ENCODE measurements around the gene ASXL1. TPM values are rescaled to one million over a fixed set of nuclear protein-coding genes. Genes with fewer than 3 reads are reported as not detected.
"Not testable (repeated sequence)": the region's sequence is repeated elsewhere in the genome, so short reads cannot be mapped to it uniquely, and the experiment has no call there.

ASXL1 gene
- total and polyA plus RNA-seq, 3 experiments from 2014 or later: 19.8 to 133 (median 131) TPM

DNA sequence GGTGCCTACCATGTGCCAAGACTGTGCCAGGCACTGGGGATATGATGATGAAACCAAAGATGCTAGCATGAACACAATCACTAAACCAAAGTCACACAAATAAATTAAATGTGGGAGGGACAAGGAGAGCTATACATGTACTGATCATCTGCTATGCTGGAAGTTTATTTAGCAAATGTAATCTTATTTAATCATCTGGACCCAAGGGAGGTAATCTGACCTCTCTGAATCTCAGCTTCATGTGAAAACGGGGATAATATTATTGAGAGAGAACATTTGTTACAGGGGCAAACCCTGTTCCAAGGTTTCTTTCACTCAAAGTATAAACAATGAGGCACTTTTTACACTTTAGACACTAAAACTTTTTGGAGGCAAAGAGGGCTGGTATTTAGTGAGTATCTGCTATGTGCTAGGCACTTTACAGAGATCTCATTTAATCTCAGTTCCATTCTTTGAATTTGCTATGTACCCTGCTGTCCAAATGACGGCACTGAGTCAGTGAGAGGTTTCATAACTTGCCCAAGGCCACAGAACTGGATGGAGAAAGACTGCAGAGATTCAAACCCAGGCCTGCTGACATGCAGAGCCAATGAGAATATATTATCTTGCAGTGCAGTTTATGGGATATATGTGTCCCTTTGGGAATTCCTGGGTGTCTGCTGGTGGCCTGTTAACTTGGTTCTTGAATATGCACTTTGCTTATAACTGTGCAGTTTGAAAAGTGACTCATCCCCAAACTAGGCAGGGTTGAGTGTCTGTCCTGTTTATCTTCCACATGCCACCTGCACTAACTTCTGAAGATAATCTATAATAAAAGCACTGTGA lies 3.3 kb upstream of the ASXL1 start:
- Histone ChIP-seq H3K36me3 (ENCODE audit: insufficient read depth, low read length) (no peaks in the 10 kb centered on the region), H3K9me3 (ENCODE audit: low read length) (no peaks in the 10 kb centered on the region), H3K4me1 (ENCODE audit: insufficient read depth, low read length) (peaks cover 8% of the 10 kb centered on the region), H3K27ac (ENCODE audit: low read depth, low read length) (no peak overlapping the region), H3K27me3 (ENCODE audit: insufficient read depth, low read length, poor library complexity, severe bottlenecking) (no peaks in the 10 kb centered on the region), H3K4me3 (ENCODE audit: low read length) (no peak overlapping the region)
- peaks cover 0 to 12% (median 2%) of the 10 kb centered on the region in 3 donors for H3K36me3 Mint-ChIP-seq
- peaks cover 0 to 9% of the 10 kb centered on the region in 2 donors for H3K27me3 Mint-ChIP-seq
- peak overlapping the region in 1 of 7 donors; percentile 49 for H3K4me3 Mint-ChIP-seq
- H3K27ac Mint-ChIP-seq: peak overlapping the region in 3 of 8 donors; percentile 29 to 73 (median 42)
- H3K9me3 Mint-ChIP-seq: no peaks in the 10 kb centered on the region
- no peak for DNase-seq
- H3K4me1 Mint-ChIP-seq: peaks cover 12 to 20% (median 20%) of the 10 kb centered on the region in 3 donors
- POLR2A ChIA-PET: interaction anchor here (0.6 kb wide), 1 partner anchor 33 kb away, joined by 4 read pairs; no protein-coding TSS in a partner anchor
- CTCF ChIA-PET: no interaction called here

DNA sequence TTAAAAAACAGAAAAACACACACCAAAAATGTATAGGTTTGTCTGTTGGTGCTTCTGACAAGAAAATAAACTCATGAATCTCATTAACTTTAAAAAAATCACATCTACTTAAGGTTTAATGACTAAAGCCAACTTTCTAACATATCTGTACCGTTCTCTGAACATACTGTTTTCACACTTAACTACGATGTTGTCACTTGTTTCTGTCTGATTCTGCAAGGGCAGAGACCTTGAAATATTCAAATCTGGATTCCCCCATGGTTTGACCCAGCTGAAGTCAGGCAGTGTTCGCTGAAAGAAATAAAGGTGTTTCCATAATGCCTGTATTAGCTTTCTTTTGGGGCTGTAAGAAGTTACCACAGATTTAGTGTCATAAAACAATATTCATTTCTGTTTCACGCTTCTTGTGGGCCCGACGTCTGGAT lies 2.7 kb upstream of the ASXL1 start:
- Mint-ChIP-seq H3K27ac (peak overlapping the region in 3 of 8 donors; percentile 29 to 47 (median 42)), H3K27me3 (peaks cover 0 to 9% of the 10 kb centered on the region in 2 donors), H3K4me3 (no peak overlapping the region), H3K4me1 (peaks cover 19 to 27% (median 27%) of the 10 kb centered on the region in 3 donors), H3K9me3 (no peaks in the 10 kb centered on the region), H3K36me3 (peaks cover 0 to 13% (median 2%) of the 10 kb centered on the region in 3 donors)
- no peaks in the 10 kb centered on the region for H3K27me3 ChIP-seq (ENCODE audit: insufficient read depth, low read length, poor library complexity, severe bottlenecking)
- no peaks in the 10 kb centered on the region for H3K36me3 ChIP-seq (ENCODE audit: insufficient read depth, low read length)
- peaks cover 15% of the 10 kb centered on the region for H3K4me1 ChIP-seq (ENCODE audit: insufficient read depth, low read length)
- DNase-seq: no peak
- H3K9me3 ChIP-seq (ENCODE audit: low read length): no peaks in the 10 kb centered on the region
- H3K27ac ChIP-seq (ENCODE audit: low read depth, low read length): no peak overlapping the region
- ChIA-PET POLR2A (no interaction called here), CTCF (no interaction called here)
- H3K4me3 ChIP-seq (ENCODE audit: low read length): no peak overlapping the region

DNA sequence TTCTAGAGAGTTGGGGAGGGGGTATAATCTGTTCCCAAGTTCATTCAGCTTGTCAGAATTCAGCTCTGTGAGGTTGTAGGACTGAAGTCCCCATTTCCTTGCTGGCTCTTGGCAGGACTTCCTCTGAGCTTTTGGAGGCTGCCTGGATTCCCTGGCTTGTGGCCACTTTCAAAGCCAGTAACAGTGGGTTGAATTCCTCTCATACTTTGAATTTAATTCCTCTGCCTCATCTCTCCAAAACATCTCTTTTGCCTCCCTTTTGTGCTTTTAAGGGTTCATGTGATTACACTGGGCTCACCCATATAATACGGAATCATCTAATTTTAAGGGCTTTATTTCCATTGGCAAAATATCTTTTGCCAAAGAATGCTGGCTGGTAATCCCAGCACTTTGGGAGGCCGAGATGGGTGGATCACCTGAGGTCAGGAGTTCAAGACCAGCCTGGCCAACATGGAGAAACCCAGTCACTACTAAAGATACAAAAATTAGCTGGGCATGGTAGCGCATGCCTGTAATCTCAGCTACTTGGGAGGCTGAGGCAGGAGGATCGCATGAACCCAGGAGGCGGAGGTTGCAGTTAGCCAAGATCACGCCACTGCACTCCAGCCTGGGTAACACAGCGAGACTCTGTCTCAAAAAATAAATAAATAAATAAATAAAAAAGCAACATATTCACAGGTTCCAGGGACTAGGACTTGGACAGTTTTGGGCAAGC lies 2.1 kb upstream of the ASXL1 start:
- H3K9me3 Mint-ChIP-seq; DNase-seq; H3K9me3 ChIP-seq (ENCODE audit: low read length); H3K27me3 Mint-ChIP-seq; H3K27ac ChIP-seq (ENCODE audit: low read depth, low read length); H3K36me3 ChIP-seq (ENCODE audit: insufficient read depth, low read length); H3K4me3 ChIP-seq (ENCODE audit: low read length); CTCF ChIA-PET; H3K27me3 ChIP-seq (ENCODE audit: insufficient read depth, low read length, poor library complexity, severe bottlenecking); POLR2A ChIA-PET: not testable (repeated sequence)
- Mint-ChIP-seq H3K36me3 (peaks cover 0 to 13% (median 0%) of the 10 kb centered on the region in 3 donors), H3K4me3 (peak overlapping the region in 2 of 7 donors; percentile 3 to 96), H3K4me1 (peaks cover 23 to 33% (median 33%) of the 10 kb centered on the region in 3 donors), H3K27ac (peak overlapping the region in 2 of 8 donors; percentile 47 to 97)
- H3K4me1 ChIP-seq (ENCODE audit: insufficient read depth, low read length): peaks cover 21% of the 10 kb centered on the region

DNA sequence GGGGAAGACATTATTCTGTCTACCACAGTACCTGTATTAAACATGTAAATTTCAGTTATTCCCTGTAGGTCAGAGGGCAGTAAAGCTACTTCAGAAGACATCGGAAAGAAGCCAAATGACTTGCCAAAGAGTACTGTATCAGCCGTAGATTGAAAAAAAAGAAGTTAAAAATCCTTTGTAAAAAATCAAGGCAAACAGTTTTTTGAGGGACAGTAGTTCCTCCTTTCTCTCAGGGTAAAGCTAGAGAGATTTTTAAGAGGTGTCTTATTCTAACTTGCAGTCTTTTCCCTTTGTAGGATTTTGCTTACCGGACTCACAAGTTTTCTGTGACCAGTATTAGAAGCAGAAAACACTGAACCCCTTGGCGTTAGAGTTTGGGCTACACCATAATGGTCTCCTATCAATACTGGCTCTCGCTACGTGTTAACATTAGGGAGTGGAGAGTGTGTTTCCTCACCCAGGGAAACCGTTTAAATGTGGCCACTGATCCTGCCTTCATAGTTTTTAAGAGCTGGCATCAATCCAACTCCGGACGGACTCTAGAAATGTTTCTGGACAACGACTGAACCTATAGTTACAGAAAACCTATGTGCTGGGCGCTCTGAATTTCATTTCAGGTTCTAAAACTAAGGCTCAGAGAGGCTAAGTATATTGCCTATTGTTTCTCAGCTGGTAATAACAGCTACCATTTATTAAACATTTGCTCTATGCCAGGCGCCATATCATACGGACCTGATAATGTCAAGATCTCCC lies 1.3 kb upstream of the ASXL1 start:
- H3K4me3 Mint-ChIP-seq: peak overlapping the region; percentile 93 to 98 (median 97)
- no peak for DNase-seq
- peaks cover 0 to 13% (median 0%) of the 10 kb centered on the region in 3 donors for H3K36me3 Mint-ChIP-seq
- Histone ChIP-seq H3K4me1 (ENCODE audit: insufficient read depth, low read length) (peaks cover 28% of the 10 kb centered on the region), H3K27me3 (ENCODE audit: insufficient read depth, low read length, poor library complexity, severe bottlenecking) (no peaks in the 10 kb centered on the region), H3K27ac (ENCODE audit: low read depth, low read length) (peak overlapping the region; percentile 88), H3K4me3 (ENCODE audit: low read length) (peak overlapping the region; percentile 97), H3K9me3 (ENCODE audit: low read length) (no peaks in the 10 kb centered on the region), H3K36me3 (ENCODE audit: insufficient read depth, low read length) (no peaks in the 10 kb centered on the region)
- H3K27me3 Mint-ChIP-seq: peaks cover 0 to 9% of the 10 kb centered on the region in 2 donors
- peak overlapping the region; percentile 76 to 99 (median 98) for H3K27ac Mint-ChIP-seq
- POLR2A ChIA-PET: no interaction called here
- CTCF ChIA-PET: interaction anchor here (1.2 kb wide), 1 partner anchor 15 kb away, joined by 3 read pairs; no protein-coding TSS in a partner anchor
- H3K9me3 Mint-ChIP-seq: no peaks in the 10 kb centered on the region
- H3K4me1 Mint-ChIP-seq: peaks cover 27 to 40% (median 40%) of the 10 kb centered on the region in 3 donors

DNA sequence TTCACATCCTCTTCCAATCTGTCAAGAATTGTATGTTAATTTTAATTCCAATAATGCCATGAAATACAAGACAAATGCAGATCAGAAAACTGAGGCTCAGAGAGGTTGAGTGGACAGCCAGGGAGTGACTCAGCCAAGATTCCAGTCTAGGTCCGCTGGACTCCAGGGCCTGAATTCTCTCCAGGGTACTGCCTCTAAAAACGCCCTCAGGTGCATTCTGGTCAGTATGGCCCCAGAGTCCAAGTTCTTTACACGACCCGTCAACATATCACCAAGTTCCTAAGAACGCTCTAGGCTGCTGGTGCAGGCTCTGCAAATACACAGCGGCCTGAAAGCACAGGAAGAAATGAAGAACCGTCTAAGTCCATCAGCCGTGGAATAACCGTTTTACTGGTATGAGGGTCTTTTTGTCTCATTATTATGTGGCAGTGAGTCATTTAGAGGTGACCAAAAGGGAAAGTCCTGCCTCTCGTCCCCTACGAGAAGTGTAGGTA lies 709 bp upstream of the ASXL1 start:
- Mint-ChIP-seq H3K4me1 (peaks cover 31 to 47% (median 42%) of the 10 kb centered on the region in 3 donors), H3K36me3 (peaks cover 0 to 13% (median 0%) of the 10 kb centered on the region in 3 donors)

DNA sequence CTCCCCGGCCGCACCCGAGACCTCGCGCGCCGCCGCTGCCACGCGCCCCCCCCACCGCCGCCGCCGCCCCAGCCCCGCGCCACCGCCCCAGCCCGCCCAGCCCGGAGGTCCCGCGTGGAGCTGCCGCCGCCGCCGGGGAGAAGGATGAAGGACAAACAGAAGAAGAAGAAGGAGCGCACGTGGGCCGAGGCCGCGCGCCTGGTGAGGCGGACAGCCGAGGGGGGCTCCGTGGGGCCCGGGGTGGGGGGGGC lies 426 bp downstream of the ASXL1 start:
- Histone ChIP-seq H3K27me3 (ENCODE audit: insufficient read depth, low read length, poor library complexity, severe bottlenecking) (no peaks in the 10 kb centered on the region), H3K36me3 (ENCODE audit: insufficient read depth, low read length) (no peaks in the 10 kb centered on the region), H3K4me1 (ENCODE audit: insufficient read depth, low read length) (peaks cover 46% of the 10 kb centered on the region), H3K27ac (ENCODE audit: low read depth, low read length) (no peak overlapping the region), H3K9me3 (ENCODE audit: low read length) (no peaks in the 10 kb centered on the region), H3K4me3 (ENCODE audit: low read length) (peak overlapping the region; percentile 93)
- Mint-ChIP-seq H3K4me1 (peaks cover 43 to 58% (median 53%) of the 10 kb centered on the region in 3 donors), H3K9me3 (no peaks in the 10 kb centered on the region), H3K4me3 (peak overlapping the region in 4 of 7 donors; percentile 93 to 98 (median 96)), H3K36me3 (peaks cover 0 to 13% (median 0%) of the 10 kb centered on the region in 3 donors), H3K27me3 (peaks cover 0 to 9% of the 10 kb centered on the region in 2 donors), H3K27ac (peak overlapping the region in 1 of 8 donors; percentile 97)
- ChIA-PET CTCF (interaction anchor here (1.1 to 1.3 kb wide), 3 partner anchors 22 to 85 kb away, joined by 3 to 4 read pairs (median 3); no protein-coding TSS in a partner anchor), POLR2A (interaction anchor here (0.6 to 2.5 kb wide), 7 partner anchors 13 to 1363 kb away, joined by 3 to 9 read pairs (median 3); partner anchors contain the start of gene KIF3B)
- DNase-seq: no peak

More for the DNA sequence above, 709 bp upstream of the ASXL1 start:
- Mint-ChIP-seq H3K9me3 (no peaks in the 10 kb centered on the region), H3K27me3 (peaks cover 0 to 9% of the 10 kb centered on the region in 2 donors), H3K27ac (peak overlapping the region; percentile 76 to 99 (median 98)), H3K4me3 (peak overlapping the region; percentile 93 to 98 (median 97))
- H3K36me3 ChIP-seq (ENCODE audit: insufficient read depth, low read length): no peaks in the 10 kb centered on the region
- no peaks in the 10 kb centered on the region for H3K27me3 ChIP-seq (ENCODE audit: insufficient read depth, low read length, poor library complexity, severe bottlenecking)
- peak overlapping the region; percentile 88 for H3K27ac ChIP-seq (ENCODE audit: low read depth, low read length)
- peak overlapping the region; percentile 97 for H3K4me3 ChIP-seq (ENCODE audit: low read length)
- ChIA-PET CTCF (interaction anchor here (0.8 to 1.2 kb wide), 3 partner anchors 11 to 42 kb away, joined by 3 read pairs; no protein-coding TSS in a partner anchor), POLR2A (interaction anchor here (0.5 to 2.5 kb wide), 8 partner anchors 12 to 633 kb away, joined by 3 to 15 read pairs (median 4); partner anchors contain the start of gene KIF3B)
- no peaks in the 10 kb centered on the region for H3K9me3 ChIP-seq (ENCODE audit: low read length)
- H3K4me1 ChIP-seq (ENCODE audit: insufficient read depth, low read length): peaks cover 35% of the 10 kb centered on the region
- no peak for DNase-seq

Measured in CD8-positive, alpha-beta memory T cell (primary cell).